WTC11 (cell line): Measurements from ENCODE around the gene HS1BP3.

Experiments used
- JUN ChIP-seq: sonication (generic); formaldehyde crosslinking; IDR thresholded peaks from 2 replicates; pipeline ENCODE4 v1.8.0; 2023; ENCODE audit warnings: mild to moderate bottlenecking, missing genetic modification reagents
- MAX ChIP-seq: sonication (generic); formaldehyde crosslinking; IDR thresholded peaks from 2 replicates; pipeline ENCODE4 v1.8.0; 2022; ENCODE audit warnings: mild to moderate bottlenecking, missing genetic modification reagents
- NFE2L1 ChIP-seq: sonication (generic); formaldehyde crosslinking; IDR thresholded peaks from 2 replicates; pipeline ENCODE4 v1.8.1; 2023; ENCODE audit warnings: missing genetic modification reagents
- NFYB ChIP-seq: sonication (generic); formaldehyde crosslinking; conservative IDR thresholded peaks from 2 replicates; pipeline ENCODE4 v1.8.0; 2022; ENCODE audit warnings: low read depth, missing genetic modification reagents
- NR1H2 ChIP-seq: sonication (generic); formaldehyde crosslinking; IDR thresholded peaks from 2 replicates; pipeline ENCODE4 v1.9.0; 2021; ENCODE audit warnings: mild to moderate bottlenecking, moderate library complexity, missing genetic modification reagents
- NR2C2 ChIP-seq: sonication (generic); formaldehyde crosslinking; IDR thresholded peaks from 2 replicates; pipeline ENCODE4 v1.8.0; 2022; ENCODE audit warnings: mild to moderate bottlenecking, missing genetic modification reagents
- USF1 ChIP-seq: sonication (generic); formaldehyde crosslinking; IDR thresholded peaks from 2 replicates; pipeline ENCODE4 v1.8.0; 2022; ENCODE audit warnings: mild to moderate bottlenecking, missing genetic modification reagents
- ZNF263 ChIP-seq: sonication (generic); formaldehyde crosslinking; IDR thresholded peaks from 2 replicates; pipeline ENCODE4 v1.8.1; 2022; ENCODE audit warnings: low read depth, mild to moderate bottlenecking, moderate library complexity, missing genetic modification reagents
- TF ChIP-seq, protein P1 (sequence below): fragments of 200-600 bp; IDR thresholded peaks from 2 replicates; pipeline ENCODE4 v1.8.0; 2022; ENCODE audit warnings: antibody characterized with exemption
- TF ChIP-seq, protein P2 (sequence below): sonication (generic); formaldehyde crosslinking; IDR thresholded peaks from 2 replicates; pipeline ENCODE4 v1.8.1; 2023; ENCODE audit warnings: mild to moderate bottlenecking, missing genetic modification reagents, borderline replicate concordance

DNA sequence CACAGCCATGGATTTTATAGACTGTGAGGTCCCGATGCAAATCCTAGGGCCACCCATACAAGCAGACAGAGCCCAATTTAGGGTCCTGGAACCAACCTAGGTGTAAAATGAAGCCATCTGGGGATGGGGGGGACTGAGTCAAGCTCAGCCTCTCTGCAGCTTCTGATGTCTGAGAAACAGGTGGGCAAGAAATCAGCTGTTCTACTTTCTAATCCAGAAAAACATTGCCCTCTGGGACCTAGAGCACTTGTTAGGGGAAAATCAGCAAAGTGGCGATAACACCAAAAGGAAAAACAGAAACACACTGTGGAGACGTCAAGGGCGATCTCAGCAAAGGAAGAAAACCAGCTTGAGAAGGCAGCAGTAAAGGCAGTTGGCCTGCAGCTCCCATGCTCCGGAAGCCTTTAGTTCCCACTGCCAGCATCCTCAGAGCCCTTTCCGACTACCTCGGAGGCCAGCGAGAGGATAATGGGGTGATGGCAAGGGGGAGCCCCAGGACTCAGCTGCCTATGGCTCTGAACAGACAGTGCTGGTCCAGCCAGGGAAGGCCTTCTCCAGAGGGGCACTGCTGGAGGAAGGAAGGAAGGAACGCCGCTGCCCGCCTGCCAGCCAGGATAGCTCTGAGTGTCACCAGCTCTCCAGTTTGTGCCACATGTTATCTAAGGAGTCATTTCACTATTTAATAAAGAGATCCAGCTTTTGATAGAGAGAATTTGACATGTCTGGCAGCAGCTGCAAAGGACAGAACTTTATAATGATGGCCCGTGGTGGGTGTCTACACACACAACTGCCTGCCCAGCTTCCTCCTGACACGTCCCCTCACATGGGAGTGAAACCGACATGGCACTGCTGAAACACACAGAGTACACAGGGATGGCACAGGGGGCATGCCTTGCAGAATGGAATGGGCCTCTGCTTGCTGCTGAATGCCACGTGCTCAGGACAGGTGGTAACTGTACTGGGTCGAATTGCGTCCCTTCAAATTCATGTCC is 37.7 kb downstream of the HS1BP3 start:
- TF ChIP-seq, protein P1, sequence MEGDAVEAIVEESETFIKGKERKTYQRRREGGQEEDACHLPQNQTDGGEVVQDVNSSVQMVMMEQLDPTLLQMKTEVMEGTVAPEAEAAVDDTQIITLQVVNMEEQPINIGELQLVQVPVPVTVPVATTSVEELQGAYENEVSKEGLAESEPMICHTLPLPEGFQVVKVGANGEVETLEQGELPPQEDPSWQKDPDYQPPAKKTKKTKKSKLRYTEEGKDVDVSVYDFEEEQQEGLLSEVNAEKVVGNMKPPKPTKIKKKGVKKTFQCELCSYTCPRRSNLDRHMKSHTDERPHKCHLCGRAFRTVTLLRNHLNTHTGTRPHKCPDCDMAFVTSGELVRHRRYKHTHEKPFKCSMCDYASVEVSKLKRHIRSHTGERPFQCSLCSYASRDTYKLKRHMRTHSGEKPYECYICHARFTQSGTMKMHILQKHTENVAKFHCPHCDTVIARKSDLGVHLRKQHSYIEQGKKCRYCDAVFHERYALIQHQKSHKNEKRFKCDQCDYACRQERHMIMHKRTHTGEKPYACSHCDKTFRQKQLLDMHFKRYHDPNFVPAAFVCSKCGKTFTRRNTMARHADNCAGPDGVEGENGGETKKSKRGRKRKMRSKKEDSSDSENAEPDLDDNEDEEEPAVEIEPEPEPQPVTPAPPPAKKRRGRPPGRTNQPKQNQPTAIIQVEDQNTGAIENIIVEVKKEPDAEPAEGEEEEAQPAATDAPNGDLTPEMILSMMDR: no peak
- TF ChIP-seq NR2C2 (CRISPR knock-in tag): no peak
- TF ChIP-seq USF1 (CRISPR knock-in tag): no peak
- TF ChIP-seq NFE2L1 (CRISPR knock-in tag): no peak
- no peak for TF ChIP-seq JUN (CRISPR knock-in tag)
- TF ChIP-seq MAX (CRISPR knock-in tag): no peak
- TF ChIP-seq NR1H2 (CRISPR knock-in tag): no peak
- no peak for TF ChIP-seq ZNF263 (CRISPR knock-in tag)
- TF ChIP-seq, protein P2, sequence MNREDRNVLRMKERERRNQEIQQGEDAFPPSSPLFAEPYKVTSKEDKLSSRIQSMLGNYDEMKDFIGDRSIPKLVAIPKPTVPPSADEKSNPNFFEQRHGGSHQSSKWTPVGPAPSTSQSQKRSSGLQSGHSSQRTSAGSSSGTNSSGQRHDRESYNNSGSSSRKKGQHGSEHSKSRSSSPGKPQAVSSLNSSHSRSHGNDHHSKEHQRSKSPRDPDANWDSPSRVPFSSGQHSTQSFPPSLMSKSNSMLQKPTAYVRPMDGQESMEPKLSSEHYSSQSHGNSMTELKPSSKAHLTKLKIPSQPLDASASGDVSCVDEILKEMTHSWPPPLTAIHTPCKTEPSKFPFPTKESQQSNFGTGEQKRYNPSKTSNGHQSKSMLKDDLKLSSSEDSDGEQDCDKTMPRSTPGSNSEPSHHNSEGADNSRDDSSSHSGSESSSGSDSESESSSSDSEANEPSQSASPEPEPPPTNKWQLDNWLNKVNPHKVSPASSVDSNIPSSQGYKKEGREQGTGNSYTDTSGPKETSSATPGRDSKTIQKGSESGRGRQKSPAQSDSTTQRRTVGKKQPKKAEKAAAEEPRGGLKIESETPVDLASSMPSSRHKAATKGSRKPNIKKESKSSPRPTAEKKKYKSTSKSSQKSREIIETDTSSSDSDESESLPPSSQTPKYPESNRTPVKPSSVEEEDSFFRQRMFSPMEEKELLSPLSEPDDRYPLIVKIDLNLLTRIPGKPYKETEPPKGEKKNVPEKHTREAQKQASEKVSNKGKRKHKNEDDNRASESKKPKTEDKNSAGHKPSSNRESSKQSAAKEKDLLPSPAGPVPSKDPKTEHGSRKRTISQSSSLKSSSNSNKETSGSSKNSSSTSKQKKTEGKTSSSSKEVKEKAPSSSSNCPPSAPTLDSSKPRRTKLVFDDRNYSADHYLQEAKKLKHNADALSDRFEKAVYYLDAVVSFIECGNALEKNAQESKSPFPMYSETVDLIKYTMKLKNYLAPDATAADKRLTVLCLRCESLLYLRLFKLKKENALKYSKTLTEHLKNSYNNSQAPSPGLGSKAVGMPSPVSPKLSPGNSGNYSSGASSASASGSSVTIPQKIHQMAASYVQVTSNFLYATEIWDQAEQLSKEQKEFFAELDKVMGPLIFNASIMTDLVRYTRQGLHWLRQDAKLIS (CRISPR knock-in tag): no peak
- no peak for TF ChIP-seq NFYB (CRISPR knock-in tag)
